Mesangial cell (primary cell): ENCODE measurements around the gene LRIG1. TPM values are rescaled to one million over a fixed set of nuclear protein-coding genes. Genes with fewer than 3 reads are reported as not detected.

Experiments
- total RNA-seq: library from RNA; depleted of rRNA; stranded (reverse); fragments of >200 nt; gene quantifications from 2 replicates; pipeline ENCODE4 v1.2.3, GENCODE V29; 2015

LRIG1 gene, protein sequence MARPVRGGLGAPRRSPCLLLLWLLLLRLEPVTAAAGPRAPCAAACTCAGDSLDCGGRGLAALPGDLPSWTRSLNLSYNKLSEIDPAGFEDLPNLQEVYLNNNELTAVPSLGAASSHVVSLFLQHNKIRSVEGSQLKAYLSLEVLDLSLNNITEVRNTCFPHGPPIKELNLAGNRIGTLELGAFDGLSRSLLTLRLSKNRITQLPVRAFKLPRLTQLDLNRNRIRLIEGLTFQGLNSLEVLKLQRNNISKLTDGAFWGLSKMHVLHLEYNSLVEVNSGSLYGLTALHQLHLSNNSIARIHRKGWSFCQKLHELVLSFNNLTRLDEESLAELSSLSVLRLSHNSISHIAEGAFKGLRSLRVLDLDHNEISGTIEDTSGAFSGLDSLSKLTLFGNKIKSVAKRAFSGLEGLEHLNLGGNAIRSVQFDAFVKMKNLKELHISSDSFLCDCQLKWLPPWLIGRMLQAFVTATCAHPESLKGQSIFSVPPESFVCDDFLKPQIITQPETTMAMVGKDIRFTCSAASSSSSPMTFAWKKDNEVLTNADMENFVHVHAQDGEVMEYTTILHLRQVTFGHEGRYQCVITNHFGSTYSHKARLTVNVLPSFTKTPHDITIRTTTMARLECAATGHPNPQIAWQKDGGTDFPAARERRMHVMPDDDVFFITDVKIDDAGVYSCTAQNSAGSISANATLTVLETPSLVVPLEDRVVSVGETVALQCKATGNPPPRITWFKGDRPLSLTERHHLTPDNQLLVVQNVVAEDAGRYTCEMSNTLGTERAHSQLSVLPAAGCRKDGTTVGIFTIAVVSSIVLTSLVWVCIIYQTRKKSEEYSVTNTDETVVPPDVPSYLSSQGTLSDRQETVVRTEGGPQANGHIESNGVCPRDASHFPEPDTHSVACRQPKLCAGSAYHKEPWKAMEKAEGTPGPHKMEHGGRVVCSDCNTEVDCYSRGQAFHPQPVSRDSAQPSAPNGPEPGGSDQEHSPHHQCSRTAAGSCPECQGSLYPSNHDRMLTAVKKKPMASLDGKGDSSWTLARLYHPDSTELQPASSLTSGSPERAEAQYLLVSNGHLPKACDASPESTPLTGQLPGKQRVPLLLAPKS
- total RNA-seq = 16.0 and 18.9 TPM in 2 replicates

DNA sequence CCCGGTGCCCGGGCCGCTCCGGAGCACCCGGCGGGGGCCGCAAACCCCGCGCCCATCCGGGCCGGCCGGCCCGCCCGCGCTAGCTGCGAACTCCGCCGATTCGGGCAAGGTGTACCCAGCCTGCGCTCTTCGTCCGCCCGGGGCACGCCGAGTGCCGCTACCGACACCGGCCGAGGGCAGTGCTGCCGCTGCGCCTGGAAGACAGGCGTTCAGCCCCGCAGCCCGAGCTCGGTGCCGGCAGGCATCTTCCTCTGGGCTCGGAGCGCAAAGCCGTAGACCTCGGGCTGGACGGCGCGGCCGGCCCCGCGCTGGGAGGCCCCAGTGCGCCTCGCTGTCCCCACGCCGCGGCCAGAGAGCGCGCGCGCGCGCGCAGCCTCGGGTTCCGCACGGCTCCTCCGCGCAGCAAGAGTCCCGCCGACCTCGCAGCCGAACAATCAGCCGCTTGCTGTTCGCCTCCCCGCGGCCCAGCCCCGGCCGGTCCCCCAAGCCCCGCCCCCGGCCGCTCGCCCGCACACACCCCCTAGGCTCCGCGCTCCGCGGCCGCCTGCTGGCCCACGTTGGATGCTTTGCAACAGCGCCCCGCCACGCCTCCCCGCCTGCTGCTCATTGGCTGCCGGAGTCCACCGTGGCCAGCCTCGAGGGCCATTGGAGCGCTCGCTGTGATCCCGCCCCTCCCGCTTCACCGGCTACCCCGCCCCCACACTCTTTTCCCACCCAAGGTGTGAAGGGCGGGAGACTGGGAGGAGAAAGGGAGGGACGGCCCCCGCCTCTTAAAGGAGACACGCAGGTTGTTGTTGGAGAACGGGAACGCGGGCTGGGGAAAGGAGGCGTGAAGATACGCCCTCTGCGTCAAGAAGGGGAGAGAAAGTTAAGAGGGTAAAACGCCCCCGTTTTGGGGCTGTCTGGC, at the start of gene LRIG1:
Gene LRIG1 (minus strand): TSS at position 447 of the 907 bp plus-strand sequence. CDS start 615 bp downstream, outside the sequence.

